SK-N-SH treated with all-trans-retinoic acid at 6 μM for 48 hours (cell line): ENCODE results near the gene CUEDC1.

Experiments
- CREB5 ChIP-seq: fragments of 250-450 bp; sonication (Bioruptor Pico); IDR thresholded peaks from 2 replicates; pipeline ENCODE4 v1.5.1; 2020; ENCODE audit warnings: low read depth, mild to moderate bottlenecking, moderate library complexity
- CSDC2 ChIP-seq: fragments of 250-450 bp; sonication (Bioruptor Pico); IDR thresholded peaks from 2 replicates; pipeline ENCODE4 v1.5.0; 2020; ENCODE audit warnings: mild to moderate bottlenecking, moderate library complexity
- PATZ1 ChIP-seq: fragments of 250-450 bp; sonication (Bioruptor Pico); IDR thresholded peaks from 2 replicates; pipeline ENCODE4 v1.8.0; 2020; ENCODE audit warnings: mild to moderate bottlenecking, moderate library complexity, borderline replicate concordance
- RARB ChIP-seq: fragments of 250-450 bp; sonication (Bioruptor Pico); IDR thresholded peaks from 2 replicates; pipeline ENCODE4 v1.8.0; 2021; ENCODE audit warnings: mild to moderate bottlenecking, moderate library complexity
- TSHZ2 ChIP-seq: fragments of 250-450 bp; sonication (Bioruptor Pico); IDR thresholded peaks from 2 replicates; pipeline ENCODE4 v1.5.0; 2020; ENCODE audit warnings: mild to moderate bottlenecking, moderate library complexity
- ZNF565 ChIP-seq: fragments of 450-650 bp; formaldehyde crosslinking; conservative IDR thresholded peaks from 2 replicates; pipeline ENCODE4 v1.5.0; 2020; ENCODE audit warnings: low read depth, mild to moderate bottlenecking, moderate library complexity
- ZNF8 ChIP-seq: fragments of 450-650 bp; formaldehyde crosslinking; IDR thresholded peaks from 2 replicates; pipeline ENCODE4 v1.5.0; 2020; ENCODE audit warnings: mild to moderate bottlenecking, moderate library complexity

GRCh38 chr17:57852092-57852954 is 102.9 kb downstream of the CUEDC1 start:
- TF ChIP-seq CSDC2 (CRISPR knock-in tag) (no peak), RARB (CRISPR knock-in tag) (no peak), ZNF8 (CRISPR knock-in tag) (no peak), TSHZ2 (CRISPR knock-in tag) (no peak), PATZ1 (CRISPR knock-in tag) (no peak), ZNF565 (CRISPR knock-in tag) (no peak), CREB5 (no peak)
